Measurements from ENCODE around the gene ABO.
"Not testable (repeated sequence)": the region's sequence is repeated elsewhere in the genome, so short reads cannot be mapped to it uniquely, and the experiment has no call there.

ABO gene

GRCh38 chr9:133290751-133291302 lies 15.8 kb upstream of the ABO start:
- no peak for DNase-seq

DNA sequence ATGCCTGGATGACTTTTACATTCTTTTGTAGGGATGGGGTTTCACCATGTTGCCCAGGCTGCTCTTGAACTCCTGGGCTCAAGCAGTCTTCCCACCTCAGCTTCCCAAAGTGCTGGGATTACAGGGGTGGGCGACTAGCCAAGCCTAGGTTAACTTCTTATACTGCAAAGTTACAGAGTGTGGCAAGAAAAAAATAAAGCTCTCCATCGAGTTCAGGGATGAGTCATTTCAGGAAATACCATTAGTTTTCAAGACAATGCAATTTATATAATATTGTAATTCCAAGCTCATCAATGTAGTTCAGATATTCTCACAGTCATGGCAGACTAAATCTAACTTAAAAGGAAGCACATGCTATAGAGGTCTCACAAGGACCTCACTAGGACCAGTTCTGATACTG lies 11.5 kb upstream of the ABO start:
- DNase-seq: no peak

DNA sequence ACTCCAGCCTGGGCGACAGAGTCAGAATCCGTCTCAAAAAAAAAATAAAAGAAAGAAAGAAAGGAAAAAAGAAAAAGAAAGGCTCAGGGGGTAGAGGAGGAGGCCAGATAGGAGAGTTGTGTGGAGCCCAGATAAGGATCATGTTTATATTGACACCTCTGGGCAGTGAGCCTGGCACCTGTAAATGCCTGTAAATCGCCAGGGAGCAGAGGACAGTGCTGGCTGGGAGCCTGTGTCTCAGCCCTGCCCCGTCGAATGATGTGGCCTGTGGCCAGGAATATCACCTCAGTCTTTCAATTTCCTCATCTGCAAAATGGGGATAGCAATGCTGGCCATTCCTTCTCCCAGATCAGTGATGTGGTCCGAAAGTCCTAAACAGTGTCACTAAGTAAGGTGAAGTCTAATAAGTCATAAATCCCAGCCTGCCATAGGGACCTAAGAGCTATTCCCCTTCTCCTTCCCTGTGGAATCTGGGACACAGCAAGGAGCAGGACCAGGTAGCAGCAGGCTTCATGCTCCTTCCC lies 10.3 kb upstream of the ABO start:
- DNase-seq: no peak

- no peak for DNase-seq
These were observed 9.4 kb upstream of the ABO start for GRCh38 chr9:133284362-133284761.

DNA sequence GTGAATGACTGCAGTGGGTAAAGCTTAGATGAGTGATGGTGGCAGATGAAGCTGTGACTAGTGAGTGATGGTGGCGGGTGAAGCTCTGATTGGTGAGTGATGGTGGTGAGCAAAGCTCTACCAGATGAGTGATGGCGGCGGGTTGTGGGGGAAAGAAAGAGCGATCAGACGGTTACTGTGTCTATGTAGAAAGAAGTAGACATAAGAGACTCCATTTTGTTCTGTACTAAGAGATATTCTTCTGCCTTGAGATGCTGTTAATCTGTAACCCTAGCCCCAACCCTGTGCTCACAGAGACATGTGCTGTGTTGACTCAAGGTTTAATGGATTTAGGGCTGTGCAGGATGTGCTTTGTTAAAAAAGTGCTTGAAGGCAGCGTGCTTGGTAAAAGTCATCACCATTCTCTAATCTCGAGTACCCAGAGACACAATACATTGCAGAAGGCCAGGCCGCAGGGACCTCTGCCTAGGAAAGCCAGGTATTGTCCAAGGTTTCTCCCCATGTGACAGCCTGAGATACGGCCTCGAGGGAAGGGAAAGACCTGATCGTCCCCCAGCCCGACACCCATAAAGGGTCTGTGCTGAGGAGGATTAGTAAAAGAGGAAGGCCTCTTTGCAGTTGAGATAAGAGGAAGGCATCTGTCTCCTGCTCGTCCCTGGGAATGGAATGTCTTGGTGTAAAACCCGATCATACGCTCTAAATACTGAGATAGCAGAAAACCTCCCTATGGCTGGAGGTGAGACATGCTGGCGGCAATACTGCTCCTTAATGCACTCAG lies 8.4 kb upstream of the ABO start:
- not testable (repeated sequence) for DNase-seq

- no peak for DNase-seq
These were observed 7.7 kb upstream of the ABO start for GRCh38 chr9:133282464-133283238.

GRCh38 chr9:133280392-133280791 lies 5.4 kb upstream of the ABO start:
- no peak for DNase-seq

DNA sequence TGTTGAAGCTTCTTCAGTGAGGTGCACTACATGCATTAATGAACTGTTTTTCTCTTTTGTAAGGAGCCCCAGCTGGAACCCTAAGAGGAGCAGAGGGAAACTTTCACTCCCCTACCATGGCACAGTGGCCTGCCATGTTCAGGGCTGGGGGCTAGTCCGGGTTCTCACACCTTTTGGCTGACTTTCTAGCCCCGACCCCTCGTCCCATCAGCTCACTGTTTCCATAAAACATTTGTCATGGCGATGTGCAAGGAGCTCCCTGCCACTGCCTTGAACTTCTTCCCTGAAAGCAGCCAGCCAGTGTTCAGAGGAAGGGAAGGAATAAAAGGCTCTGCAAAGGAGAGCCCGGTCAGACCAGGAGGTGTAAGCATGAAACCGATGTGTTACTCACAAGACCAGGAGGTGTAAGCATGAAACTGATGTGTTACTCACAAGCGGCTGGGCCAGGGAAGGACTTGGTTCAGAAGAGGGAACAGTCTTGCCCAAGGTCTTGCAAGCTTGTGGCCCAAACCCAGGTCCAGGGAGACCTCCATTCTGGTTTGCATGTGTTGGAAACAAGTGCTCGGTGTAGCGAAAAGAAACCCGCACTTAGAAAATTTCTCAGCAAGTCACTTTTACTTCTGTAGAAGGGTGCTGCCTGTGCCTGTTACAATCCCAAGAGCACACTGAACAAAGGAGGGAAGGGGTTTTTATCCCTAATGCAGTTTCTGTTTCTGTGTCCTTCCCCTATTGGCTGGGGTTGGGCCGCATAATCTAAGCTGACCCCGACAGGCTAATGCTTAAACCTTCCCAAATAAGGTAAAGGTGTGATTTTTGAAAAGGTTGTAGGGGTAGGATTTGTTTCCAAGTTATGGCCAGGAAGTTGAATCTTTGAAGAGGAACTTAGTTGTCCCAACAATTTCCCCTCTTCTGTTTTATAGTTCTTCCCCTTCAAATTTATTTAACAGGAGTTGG lies 3.4 kb upstream of the ABO start:
- DNase-seq: no peak

DNA sequence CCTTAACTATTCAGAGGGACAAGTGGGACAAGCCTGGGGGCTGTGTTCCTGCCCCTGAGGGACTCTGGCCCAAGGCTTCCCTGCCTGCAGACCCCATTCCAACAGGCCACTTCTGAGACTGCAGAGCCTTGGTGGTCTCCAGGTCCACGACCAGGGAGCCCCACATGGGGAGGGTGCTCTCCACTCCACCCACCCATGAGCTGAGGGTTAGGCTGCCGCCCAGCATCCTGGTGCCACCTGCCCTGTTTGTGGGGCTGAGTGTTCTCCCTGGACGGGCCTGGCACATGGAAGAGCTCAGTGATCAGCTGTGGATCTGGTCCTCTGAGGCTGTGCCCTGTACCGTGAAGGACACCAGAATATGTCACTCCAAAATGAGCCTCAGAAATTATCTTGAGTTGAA lies 2.5 kb upstream of the ABO start:
- DNase-seq: no peak

DNA sequence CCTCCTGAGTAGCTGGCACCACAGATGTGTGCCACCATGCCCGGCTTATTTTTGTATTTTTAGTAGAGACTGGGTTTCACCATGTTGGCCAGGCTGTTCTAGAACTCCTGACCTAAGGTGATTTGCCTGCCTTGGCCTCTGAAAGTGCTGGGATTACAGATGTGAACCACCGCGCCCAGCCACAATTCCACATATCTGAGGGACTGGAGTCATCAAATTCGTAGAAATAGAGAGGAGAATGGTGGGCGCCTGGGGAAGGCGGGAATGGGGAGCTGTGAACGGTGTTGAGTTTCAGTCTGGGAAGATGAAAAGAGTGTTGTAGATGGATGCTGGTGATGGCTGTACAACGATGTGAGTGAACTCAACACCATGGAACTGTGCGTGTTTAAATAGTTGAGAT lies 1.9 kb upstream of the ABO start:
- DNase-seq: no peak

GRCh38 chr9:133276001-133276884 lies 1.2 kb upstream of the ABO start:
- no peak for DNase-seq

DNA sequence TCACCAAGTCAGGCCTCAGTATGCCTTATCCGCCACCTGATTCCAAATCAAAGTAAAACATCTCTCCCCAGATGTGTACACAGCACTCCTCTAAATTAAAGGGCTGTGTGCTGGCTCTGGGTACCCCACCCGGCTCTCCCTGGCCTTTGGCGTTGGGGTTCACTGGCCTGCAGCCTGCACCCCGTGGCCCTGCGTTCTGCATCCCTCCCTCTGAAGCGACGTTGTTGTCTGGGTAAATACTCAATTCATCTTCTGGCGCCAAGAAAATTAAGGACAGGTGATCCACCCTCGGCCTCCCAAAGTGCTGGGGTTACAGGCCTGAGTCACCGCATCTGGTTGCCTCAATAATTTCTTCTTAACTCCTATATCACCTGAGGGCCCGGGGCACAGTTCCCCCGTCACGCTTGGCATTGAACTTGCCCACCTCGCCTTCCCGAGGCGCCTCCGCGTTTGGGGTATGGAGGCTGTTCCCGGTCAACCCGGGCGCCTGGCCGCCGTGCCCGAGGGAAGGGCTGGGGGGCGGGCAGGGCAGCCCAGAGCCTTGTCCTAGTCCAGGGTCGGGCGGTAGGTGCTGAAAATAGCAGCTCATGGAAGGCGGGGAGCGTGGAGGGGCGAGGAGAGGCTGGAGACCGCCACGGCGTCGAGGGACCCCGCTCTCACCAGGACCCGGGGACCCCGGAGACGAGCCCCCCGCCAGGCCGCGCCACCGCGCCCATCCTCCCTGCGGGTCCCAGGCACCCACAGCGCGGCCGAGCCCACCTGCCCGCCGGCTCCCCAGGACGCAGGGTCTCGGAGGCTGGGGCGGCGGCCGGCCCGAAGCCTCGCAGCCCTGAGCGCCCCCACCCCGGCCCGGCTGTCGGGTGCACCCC lies 531 bp downstream of the ABO start:
- no peak for DNase-seq

DNA sequence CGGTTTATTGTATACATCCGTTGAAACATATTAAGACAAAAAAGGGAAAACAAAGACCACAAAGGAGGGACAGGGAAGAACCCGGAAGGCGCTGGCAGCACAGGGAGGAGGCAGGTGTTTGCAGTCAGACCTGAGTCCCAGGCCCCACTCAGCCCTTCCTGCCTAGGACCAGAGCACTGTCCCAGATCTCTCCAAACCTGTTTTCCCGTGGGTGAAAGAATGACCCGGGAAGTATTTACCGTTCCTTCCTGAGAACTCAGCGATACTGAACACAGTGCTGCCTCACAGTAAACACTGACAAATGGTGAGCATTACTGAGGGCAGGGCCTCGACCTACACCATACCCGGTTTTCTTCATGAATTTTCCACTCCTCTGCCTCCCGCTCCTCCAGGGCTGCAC lies 1.2 kb downstream of the ABO start:
- DNase-seq: no peak

DNA sequence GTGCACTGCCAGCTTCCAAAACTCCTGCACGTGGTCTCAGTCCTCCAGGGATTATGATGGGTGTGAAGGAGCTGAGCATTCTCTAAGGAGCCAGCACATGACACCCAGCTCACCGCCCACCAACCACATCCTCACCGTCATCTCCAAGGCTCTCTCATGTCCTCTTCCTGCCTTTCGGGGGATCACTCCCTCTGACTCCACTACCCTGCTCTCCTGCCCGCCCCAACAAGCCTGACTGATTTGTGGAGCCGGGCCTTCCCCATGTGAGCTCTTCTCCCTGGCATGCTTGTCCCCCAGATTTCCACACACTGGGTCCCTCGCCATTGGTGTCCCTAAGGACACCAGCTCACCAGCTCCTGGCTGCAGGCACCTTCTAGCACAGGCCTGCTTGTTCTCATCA lies 1.9 kb downstream of the ABO start:
- DNase-seq: no peak

GRCh38 chr9:133269537-133270362 lies 5.3 kb downstream of the ABO start:
- no peak for DNase-seq

GRCh38 chr9:133269136-133269535 lies 5.9 kb downstream of the ABO start:
- DNase-seq: not testable (repeated sequence)

DNA sequence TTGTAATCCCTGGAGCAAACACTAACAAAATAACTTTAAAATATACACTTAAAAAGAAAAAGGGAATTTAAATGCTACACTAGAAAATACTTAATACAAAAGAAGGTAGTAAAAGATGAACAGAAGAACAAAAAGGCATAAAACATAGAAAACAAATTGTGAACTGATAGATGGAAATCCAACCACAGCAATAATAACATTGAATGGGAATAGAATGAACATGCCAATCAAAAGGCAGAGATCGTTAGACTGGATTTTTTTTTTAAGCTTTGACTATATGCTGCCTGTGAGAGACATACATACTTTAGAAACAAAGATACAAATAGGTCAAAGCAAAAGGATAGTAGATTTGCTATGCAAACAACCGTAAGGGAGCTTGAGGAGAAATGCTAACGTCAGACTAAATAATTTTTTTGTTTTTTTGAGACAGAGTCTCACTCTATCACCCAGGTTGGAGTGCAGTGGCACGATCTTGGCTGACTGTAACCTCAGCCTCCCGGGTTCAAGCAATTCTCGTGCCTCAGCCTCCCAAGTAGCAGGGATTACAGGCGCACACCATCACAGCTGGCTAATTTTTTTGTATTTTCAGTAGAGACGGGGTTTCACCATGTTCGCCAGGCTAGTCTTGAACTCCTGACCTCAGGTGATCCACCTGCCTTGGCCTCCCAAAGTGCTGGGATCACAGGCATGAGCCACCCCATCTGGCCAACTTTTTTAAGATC lies 6.5 kb downstream of the ABO start:
- DNase-seq: no peak
